ENCODE results near the gene RABL6. TPM values are rescaled to one million over a fixed set of nuclear protein-coding genes. Genes with fewer than 3 reads are reported as not detected.

RABL6 gene
- total RNA-seq, 1 experiment from 2014 or later, result 68.9 TPM

GRCh38 chr9:136852664-136853595 is 45.2 kb downstream of the RABL6 start:
- Mint-ChIP-seq H3K4me1 (ENCODE audit: low read depth, unreplicated experiment) (peaks cover 2% of the 10 kb centered on the region), H3K27me3 (ENCODE audit: unreplicated experiment) (no peaks in the 10 kb centered on the region), H3K9me3 (ENCODE audit: low read depth, unreplicated experiment) (no peaks in the 10 kb centered on the region), H3K4me3 (ENCODE audit: low read depth, unreplicated experiment) (no peak overlapping the region), H3K27ac (ENCODE audit: unreplicated experiment) (no peak overlapping the region), H3K36me3 (ENCODE audit: insufficient read depth, unreplicated experiment) (peaks cover 47% of the 10 kb centered on the region)
- CTCF ChIA-PET, result no interaction called here
- no peak for DNase-seq
- intact Hi-C loops (cut with micrococcal nuclease; ENCODE audit: unreplicated experiment), result no loop called here
- TF ChIP-seq CTCF (IDR thresholded peaks at IDR 0.05; ENCODE audit: unreplicated experiment), result no peak
- BruUV-seq (replicated peaks), result no TSS peak

- intact Hi-C loops (cut with micrococcal nuclease; ENCODE audit: unreplicated experiment), result no loop called here
- no TSS peak for BruUV-seq (replicated peaks)
- Mint-ChIP-seq H3K27ac (ENCODE audit: unreplicated experiment) (no peak overlapping the region), H3K4me3 (ENCODE audit: low read depth, unreplicated experiment) (no peak overlapping the region), H3K4me1 (ENCODE audit: low read depth, unreplicated experiment) (no peaks in the 10 kb centered on the region), H3K36me3 (ENCODE audit: insufficient read depth, unreplicated experiment) (peaks cover 40% of the 10 kb centered on the region), H3K9me3 (ENCODE audit: low read depth, unreplicated experiment) (no peaks in the 10 kb centered on the region), H3K27me3 (ENCODE audit: unreplicated experiment) (no peaks in the 10 kb centered on the region)
- no peak for DNase-seq
- TF ChIP-seq CTCF (IDR thresholded peaks at IDR 0.05; ENCODE audit: unreplicated experiment), result no peak
- CTCF ChIA-PET, result no interaction called here
Measured at GRCh38 chr9:136853596-136854112, 45.9 kb downstream of the RABL6 start.

- H3K36me3 Mint-ChIP-seq (ENCODE audit: insufficient read depth, unreplicated experiment), result peaks cover 38% of the 10 kb centered on the region
- no peak for DNase-seq
- intact Hi-C loops (cut with micrococcal nuclease; ENCODE audit: unreplicated experiment), result no loop called here
- H3K27me3 Mint-ChIP-seq (ENCODE audit: unreplicated experiment), result no peaks in the 10 kb centered on the region
- CTCF ChIA-PET, result no interaction called here
- H3K4me3 Mint-ChIP-seq (ENCODE audit: low read depth, unreplicated experiment), result no peak overlapping the region
- no peaks in the 10 kb centered on the region for H3K4me1 Mint-ChIP-seq (ENCODE audit: low read depth, unreplicated experiment)
- H3K27ac Mint-ChIP-seq (ENCODE audit: unreplicated experiment), result no peak overlapping the region
- no peaks in the 10 kb centered on the region for H3K9me3 Mint-ChIP-seq (ENCODE audit: low read depth, unreplicated experiment)
- no TSS peak for BruUV-seq (replicated peaks)
- TF ChIP-seq CTCF (IDR thresholded peaks at IDR 0.05; ENCODE audit: unreplicated experiment), result no peak
Measured at GRCh38 chr9:136854113-136854841, 46.5 kb downstream of the RABL6 start.

- H3K4me3 Mint-ChIP-seq (ENCODE audit: low read depth, unreplicated experiment), result no peak overlapping the region
- CTCF ChIA-PET, result no interaction called here
- no TSS peak for BruUV-seq (replicated peaks)
- H3K27me3 Mint-ChIP-seq (ENCODE audit: unreplicated experiment), result no peaks in the 10 kb centered on the region
- no peak overlapping the region for H3K27ac Mint-ChIP-seq (ENCODE audit: unreplicated experiment)
- H3K36me3 Mint-ChIP-seq (ENCODE audit: insufficient read depth, unreplicated experiment), result peaks cover 34% of the 10 kb centered on the region
- DNase-seq, result no peak
- intact Hi-C loops (cut with micrococcal nuclease; ENCODE audit: unreplicated experiment), result no loop called here
- no peaks in the 10 kb centered on the region for H3K9me3 Mint-ChIP-seq (ENCODE audit: low read depth, unreplicated experiment)
- TF ChIP-seq CTCF (IDR thresholded peaks at IDR 0.05; ENCODE audit: unreplicated experiment), result no peak
- no peaks in the 10 kb centered on the region for H3K4me1 Mint-ChIP-seq (ENCODE audit: low read depth, unreplicated experiment)
Measured at GRCh38 chr9:136854842-136855460, 47.2 kb downstream of the RABL6 start.
